Dermis blood vessel endothelial cell (primary cell): ENCODE data around the gene UNC93B1. TPM values are rescaled to one million over a fixed set of nuclear protein-coding genes. Genes with fewer than 3 reads are reported as not detected.

ENCODE experiments used
- DNase-seq: peaks from one replicate; pipeline ENCODE4 v3.0.0; 2010
- total RNA-seq: library from RNA; depleted of rRNA; stranded (reverse); fragments of >200 nt; gene quantifications from 2 replicates; pipeline ENCODE4 v1.2.3, GENCODE V29; 2014

UNC93B1 gene
- total RNA-seq, 1 donor from 2014 or later = 23.3 TPM

DNA sequence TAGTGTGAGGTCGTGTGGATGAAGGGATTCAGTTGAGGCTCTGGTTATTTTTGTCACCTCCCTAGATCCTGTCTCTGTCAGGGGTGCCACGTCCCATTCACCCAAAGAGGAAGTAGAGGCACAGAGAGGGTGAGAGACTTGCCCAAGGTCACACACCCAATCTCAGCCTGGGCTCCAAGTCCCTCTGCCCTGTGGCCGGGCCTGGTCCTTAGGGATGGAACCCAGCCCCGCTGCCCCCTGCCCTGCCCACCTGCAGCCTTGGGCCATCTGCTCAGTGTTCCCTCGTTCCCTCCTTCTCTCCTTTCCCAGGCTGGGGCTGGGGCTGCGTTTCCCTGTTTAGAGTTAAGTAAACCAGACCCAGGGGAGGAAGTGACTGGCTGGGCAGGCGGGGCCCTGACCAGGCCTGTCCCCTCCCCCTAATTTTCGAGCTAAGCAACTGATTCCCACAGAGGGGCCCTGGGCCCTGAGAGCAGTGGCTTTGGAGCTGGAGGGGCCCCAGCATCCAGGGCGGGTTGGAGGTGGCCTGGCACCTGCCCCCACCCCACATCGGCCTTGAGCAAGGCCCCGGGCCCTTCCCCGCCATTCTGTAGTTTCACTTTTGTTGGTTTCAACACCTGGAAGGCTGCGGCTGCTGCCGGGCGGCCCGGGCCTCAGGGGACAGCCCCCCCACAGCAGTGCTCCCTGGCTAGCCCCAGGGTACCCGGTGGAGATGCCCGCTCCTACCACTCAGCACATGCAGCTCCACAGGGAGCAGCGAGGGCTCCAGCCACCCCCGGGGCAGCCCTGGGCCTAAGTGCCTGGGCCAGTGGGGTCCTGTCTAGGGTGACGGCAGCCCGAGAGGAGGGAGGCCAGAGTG, 36.4 kb upstream of the UNC93B1 start:
- peak; percentile 87 for DNase-seq

DNA sequence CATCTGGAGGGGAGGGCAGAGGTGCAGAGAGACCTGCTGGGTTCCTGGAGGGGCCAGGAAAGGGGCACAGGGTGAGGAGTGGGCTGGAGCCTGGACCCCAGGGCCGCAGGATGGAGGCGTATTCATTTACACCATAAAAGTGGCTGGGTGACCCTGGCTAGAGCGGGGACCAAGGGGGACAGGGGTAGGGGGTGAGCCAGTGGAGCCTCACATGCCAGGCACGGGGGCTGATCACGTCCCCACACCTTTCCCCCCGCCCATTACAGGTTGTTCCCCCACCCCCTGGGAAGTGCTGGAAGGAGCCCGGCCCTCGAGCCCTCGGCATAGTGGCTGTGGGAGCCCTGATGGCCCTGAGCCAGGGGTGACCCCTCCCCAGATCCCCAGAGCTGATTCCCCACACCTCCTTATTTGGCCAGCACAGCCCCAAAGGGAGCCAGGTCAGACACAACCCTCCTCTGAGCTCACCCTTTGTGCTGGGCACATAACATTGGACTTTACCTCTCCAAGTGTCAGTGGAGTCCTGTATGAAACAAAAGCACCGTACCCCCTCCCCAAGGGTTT, 35.7 kb upstream of the UNC93B1 start:
- peak; percentile 41 for DNase-seq

DNA sequence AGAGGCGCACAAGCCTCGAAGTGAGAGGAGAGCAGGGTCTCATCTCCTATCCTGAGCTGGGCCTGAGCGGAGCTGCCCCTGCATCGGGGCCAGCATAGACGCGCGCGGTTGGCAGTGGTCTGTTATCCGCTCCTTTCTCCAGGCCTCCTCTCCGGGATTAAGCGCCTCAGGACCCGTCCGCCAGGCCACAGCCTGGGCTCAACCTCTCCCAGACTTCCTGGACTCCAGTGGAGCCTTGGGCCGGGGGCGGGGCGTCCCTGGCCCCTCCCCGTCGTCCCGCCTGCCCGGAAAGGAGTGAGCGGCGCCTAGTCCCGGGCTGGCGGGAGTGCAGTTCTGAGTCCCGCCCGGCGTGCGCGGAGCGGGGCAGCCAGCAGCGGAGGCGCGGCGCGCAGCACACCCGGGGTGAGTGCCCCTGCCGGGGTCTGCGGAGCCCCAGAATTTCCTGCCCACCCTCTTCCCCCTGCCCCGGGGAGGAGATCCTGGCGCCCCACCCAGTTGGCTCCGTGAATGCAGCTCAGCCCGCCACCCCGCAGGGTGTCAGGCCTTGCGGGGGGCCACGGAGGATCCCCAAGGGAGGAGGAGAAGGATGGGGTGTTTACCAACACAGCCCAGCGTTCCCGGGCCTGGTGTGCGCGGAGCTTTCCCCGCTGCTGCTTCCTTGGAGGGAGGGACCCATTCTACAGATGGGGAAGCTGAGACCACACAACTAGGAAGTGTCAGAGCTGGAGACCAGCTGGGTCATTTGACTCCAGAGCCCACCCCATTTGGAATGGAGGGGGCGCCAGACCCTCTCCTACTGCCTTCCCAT, 35.0 kb upstream of the UNC93B1 start, which contains the start of gene TCIRG1:
TCIRG1 (plus strand) TSS at position 308 of the 808 bp plus-strand sequence. CDS start 2,247 bp downstream, outside the sequence.
- DNase-seq = peak; percentile 89

DNA sequence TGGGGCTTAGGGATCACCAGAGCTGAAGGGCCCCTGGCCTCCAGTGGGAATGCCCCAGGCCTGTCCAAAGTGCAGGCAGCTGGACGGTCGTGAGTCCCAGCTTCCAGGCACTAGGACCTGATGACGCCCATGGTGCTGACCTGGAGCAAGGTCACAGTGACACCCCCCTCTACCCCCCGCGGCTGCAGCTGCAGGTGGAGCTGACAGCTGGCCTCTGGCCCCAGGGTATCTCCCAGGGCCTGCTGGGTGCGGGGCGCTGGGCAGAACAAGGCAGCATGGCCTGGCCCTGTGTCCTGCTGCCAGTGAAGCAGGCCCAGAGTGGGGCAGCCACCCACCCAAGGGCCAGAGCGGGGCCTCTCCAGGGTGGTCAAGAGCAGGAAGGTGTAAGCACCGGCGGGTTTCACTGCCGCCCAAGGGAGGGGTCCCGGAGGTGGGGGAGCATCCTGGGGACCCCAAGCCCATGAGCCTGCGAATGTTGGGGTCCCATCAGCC, 34.4 kb upstream of the UNC93B1 start:
- DNase-seq = no peak

DNA sequence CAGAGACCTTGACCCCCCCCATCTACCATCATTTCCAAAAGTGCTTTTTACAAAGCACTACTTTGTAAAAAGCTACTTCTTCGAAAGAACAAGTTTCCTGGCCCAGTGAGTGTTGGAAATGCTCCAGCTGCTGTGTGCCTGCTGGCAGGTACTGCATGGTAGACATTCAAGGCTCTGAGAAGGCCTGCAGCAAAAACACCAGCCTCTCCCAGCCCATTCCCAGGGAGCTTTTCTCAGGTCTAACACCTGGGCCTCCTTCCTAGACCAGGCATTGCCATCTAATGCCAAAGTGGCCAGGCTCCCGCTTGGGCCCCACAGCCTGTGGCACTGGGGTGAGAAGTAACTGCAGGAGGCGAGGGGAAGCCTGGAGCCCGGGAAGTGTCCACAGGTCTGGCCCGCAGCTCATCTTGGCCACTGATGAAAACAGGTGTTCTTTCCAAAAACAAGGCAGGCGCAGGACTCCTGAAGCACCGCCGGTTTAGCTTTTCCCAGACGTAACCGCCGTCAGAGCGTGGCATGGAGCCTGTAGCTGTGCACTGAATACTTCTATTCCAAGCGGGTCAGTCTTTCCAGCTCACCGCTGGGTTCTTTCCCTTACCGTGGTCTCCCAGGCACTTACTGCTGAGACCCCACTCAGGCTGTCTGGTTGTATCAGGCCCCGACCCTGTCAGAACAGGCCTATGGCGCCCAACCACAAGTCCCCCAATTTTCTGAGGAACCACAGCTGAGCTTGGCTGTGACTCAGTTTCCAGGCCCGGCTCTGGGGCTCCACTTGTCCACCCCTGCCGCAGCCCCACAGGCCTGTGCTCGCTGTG, 33.7 kb upstream of the UNC93B1 start:
- DNase-seq = peak; percentile 32

DNA sequence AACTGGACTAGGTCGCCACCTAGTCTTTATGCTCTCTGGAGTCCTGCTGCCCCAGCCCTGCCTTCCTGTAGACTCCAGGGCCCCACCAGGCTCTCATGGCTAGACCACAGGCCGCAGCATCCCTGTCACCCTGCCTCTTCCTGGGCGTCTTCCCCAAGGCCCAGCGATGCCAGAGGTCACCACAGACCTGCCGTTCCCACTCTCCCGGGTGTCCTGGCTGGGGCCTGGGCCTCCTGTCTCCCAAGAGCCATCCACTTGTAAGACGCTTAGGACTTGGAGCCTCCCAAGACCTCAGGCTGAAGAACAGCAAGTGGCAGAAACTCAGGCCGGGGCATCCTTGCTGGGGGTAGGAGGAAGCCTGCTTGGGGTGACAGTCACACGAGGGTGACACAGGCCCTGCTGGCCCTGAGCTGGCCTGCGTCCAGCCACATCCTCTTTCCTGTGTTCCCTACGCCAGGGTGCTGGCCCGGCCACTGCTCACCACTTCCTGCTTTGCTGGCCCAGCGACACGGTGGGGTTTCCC, 32.9 kb upstream of the UNC93B1 start:
- DNase-seq = peak; percentile 34

DNA sequence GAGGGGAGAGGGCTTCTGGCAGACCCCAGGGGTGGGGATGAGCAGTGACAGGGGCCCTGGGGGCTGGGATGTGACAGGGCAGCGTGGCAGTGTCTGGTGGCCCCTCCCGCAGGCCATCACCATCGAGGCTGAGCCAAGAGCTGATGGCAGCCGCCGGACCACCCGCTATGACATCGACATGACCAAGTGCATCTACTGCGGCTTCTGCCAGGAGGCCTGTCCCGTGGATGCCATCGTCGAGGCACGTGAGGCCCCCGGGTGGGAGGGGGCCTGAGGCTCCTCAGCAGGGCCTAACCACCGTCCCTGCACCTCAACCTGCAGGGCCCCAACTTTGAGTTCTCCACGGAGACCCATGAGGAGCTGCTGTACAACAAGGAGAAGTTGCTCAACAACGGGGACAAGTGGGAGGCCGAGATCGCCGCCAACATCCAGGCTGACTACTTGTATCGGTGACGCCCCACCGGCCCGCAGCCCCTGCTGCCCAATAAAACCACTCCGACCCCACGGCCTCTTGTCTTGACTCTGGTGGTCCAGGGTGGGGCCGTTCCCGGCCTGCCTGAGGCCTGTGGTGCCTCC, 32.3 kb upstream of the UNC93B1 start:
- no peak for DNase-seq

DNA sequence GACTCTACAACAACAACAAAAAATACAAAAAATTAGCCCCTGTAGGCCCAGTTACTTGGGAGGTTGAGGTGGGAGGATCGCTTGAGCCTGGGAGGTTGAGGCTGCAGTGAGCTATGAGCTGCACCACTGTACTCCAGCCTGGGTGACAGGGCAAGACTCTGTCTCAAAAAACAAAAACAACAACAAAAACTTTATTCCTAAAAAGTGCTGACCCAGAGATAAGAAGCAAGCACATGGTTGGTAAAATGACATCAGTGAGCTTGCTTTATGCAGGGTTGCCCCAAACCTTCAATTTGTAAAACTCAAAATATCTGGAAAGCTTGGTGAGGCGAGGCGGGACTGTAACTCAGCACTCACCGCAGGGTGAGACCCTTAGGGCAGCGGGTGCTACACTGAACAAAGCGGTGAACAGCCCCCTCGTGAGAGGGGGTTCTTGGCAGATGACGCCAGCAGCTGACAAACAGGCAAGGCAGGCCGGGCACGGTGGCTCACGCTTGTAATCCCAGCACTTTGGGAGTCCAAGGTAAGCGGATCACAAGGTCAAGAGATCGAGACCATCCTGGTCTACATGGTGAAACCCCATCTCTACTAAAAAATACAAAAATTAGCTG, 31.5 kb upstream of the UNC93B1 start:
- no peak for DNase-seq

DNA sequence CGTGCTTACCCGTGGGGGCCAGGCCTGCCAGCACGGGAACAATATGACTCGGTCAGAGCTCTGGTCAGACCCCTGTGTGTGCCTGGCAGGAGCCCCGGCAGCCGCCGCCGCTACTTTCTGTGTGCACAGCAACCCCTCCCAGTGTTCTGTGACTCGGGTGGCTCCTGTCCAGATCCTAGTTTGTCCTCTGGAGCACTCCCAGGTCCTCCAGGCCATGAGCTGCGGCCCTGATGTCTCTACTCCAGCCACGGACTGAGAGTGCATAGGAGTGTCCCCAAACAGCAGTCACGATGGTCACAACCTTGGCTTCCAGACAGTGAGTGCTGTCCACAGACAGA, 29.8 kb upstream of the UNC93B1 start:
- DNase-seq = no peak

DNA sequence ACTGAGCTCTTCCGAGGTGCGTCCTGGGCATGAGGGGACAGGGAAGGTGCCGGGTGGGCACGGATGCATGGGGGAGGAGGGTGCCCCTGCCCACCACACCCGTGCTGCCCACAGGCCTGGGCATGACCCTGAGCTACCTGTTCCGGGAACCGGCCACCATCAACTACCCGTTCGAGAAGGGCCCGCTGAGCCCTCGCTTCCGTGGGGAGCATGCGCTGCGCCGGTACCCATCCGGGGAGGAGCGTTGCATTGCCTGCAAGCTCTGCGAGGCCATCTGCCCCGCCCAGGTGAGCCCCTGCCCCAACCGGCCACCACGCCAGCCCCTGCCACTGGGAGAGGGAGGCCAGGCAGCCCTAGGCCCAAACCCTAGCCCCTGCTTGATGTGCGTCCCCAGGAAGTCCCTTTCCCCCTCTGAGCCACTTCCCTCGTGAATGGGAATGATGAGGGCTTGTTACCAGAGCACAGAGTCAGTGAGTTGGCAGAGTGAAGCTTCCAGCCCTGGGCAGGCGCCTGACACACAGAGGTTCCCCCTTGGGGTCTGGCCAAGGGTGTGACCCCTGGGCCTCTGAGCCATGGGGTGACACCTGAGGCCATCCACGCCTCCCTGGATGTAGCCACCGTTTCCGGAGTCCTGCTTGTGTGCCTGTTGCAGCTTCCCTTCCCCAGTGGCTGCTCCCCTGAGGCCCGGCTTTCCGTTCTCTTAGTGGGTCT, 29.3 kb upstream of the UNC93B1 start:
- no peak for DNase-seq

DNA sequence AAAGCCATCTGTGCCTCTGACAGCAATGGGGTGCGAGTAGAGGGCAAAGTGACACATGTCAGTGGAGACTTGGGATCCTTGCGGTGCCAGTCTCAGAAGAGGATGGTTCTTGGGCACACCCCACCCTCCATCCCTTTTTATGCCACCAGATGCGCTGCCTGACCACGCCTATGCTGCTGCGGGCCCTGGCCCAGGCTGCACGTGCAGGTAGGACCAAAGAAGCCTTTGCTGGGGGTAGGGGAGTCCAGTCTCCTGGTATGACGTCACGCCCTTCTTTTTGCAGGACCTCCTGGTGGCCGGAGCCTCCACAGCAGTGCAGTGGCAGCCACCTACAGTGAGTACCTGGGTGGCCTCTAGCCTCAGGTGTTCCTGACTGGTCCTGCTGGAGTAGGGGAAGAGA, 28.1 kb upstream of the UNC93B1 start:
- no peak for DNase-seq

DNA sequence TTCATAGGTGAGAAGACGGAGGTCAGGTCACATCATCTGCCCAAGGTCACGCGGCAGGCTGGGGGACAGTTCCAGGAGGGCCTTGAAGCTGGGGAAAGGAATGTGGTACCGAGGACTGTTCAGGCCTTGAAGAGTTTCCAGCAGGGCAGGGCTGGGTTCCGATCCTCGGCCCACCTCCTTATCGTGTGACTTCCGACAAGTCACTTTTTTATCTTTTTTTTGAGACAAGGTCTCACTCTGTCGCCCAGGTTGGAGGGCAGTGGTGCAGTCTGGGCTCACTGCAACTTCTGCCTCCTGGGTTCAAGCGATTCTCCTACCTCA, 27.2 kb upstream of the UNC93B1 start:
- DNase-seq = peak; percentile 49

DNA sequence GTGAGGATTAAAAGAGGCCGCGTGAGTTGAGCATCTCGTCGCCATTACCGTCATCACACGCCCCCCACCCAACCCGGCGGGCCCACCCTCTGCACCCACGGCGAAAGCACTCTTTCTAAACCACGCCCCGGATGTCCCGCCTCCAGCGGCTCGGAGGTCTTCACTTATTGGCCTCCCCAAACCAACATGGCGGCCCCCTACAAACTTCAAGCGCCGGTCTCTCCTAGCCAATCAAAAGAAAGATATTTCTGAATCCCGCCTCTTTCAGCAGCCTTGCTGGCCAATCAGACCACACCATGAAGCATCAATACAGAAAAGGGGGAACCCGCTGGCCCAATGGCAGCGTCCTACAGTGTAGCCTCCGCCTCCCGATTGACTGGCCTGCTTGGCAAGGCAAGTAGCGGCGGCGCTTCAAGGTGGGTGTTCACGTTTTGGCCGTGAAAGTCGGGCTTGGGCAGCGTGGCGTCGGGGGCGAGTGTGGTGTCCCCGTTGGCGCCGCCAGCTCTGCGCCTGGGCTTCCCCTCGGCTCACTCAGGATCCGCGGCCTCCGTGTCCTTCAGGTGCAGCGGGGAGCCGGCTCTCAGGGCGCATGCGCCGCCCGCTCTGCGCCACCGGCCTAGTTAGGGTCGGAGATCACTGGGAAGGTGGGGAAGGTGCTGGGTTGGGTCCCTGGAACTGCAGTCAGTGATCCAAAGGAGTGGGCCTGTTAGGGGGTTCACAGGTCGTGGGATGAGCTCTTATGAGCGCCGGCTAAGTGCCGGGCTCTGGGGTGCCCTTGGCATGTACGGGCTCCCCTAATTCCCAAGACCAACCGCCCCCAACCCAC, 26.6 kb upstream of the UNC93B1 start, which contains the start of gene NDUFS8:
NDUFS8 (plus strand) TSS at position 364 of the 826 bp plus-strand sequence. CDS start 1,471 bp downstream, outside the sequence.
- peak; percentile 99 for DNase-seq

DNA sequence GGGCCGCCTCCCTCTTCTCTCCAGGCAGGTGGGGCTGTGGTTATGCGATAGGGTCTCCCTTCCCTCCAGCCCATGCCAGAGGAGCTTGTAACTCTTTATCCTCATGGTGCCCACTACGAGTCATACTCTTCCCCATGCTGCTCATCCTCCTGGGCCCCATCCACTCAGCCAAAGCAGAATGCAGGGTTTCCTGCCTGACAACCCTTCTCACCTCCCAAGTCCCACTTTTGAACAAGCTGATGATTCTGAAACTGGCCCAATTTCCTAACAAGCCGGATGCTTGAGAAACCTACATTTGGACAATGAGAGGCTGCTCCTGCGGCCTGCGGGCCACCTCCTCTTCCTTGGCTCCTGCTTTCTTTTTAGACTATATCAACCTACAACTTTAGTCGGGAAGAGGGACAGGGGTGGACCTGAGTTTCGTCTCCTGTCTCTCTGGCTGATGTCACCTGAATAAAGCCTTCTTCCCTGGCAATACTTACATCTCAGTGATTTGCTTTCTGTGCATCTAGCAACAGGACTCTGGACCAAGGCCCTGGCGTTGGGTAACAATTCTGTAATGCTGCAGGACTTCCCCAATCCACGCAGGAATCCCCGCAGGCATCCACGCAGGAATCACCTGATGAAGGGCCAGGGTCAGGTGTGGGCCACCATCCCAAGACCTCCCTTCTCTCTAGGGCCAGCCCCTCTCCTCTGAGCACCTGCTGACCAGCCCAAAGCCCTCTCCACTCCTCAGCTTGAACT, 25.1 kb upstream of the UNC93B1 start:
- no peak for DNase-seq

DNA sequence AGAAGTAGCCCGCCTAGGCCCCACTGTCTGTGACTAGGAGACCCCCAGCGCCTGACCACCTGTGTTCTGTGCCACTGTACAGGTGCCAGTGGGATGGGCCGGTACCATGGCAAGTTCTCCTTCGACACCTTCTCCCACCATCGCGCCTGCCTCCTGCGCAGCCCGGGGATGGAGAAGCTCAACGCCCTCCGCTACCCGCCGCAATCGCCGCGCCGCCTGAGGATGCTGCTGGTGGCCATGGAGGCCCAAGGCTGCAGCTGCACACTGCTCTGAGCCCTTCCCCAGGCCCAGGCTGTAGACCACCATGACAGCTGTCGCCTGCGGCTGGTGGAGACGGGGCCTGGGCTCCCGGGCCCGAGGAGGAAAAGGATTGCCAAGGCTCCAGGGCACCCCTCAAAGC, 23.8 kb upstream of the UNC93B1 start:
- no peak for DNase-seq

DNA sequence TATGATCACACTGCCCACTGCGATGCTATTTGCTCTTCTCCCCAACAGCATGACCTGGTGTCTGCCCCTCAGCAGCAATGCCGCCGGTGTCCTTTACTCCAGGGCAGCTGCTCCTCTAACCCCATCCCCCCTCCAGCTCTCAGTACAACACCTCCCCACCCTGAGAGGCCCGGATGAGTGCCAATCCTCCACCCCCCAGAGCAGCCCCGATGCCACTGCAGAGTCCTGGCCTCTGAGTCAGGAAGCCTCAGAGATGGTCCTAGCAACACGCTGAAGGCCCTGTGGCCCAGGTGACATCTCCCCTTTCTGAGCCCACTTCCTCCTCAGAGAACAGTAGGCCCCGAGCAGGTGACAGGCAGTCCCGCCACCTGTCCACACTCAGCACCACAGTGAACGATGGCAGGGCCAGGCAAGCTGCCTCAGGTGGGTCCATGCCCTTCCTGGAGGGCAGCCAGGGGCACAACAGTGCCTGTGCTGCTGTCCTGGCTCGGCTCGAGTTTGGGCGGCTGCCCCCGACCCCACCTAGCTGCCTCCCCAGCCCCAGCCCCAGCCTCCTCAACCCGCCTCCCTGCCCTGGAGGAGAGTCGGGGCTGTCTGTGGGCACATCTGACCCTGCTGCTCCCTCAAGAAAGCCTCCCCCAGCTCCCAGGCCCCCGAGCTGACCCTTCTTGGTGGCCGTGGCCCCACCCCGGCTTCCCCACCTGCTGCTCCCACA, 22.7 kb upstream of the UNC93B1 start:
- DNase-seq = no peak

DNA sequence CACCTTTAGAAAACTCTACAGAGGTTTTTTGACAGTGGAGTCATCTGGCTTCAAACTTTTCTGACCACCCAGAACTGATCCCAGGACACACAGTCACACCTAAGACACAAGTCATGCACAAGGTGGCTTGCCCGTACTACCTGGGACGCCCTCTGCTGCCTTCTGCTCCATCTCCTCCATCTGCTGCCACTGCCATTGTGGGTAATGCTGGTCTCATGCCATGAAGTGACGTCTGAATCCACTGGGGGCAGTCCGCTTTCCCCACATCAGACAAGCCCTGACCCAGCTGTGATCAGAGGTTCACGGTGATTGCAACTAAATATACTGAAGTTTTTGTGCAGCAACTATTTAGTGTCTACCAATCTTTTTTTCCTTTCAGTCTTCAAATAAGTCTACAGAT, 21.1 kb upstream of the UNC93B1 start:
- peak; percentile 16 for DNase-seq

DNA sequence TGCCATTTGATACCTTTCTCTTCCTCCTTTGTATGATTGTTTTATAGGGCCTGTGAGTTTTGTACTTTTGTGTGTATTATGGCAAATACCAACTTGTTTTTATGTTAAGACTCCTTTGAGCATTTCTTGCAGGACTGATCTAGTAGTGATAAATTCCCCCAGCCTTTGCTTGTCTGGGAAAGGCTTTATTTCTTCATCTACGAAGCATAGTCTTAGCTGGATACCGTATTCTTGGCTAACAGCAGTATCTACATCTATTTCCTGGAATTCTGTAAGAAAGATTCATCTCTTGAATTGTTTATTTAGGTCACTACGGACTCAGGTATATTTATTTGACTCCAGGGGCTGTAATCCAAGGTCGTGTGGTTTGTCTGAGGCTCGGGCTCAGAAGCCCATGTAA, 20.6 kb upstream of the UNC93B1 start:
- no peak for DNase-seq
